GM23338 (cell line): Measurements from ENCODE around the gene MEGF9. TPM values are rescaled to one million over a fixed set of nuclear protein-coding genes. Genes with fewer than 3 reads are reported as not detected.

Experiments
- ATAC-seq: fragments of 200-7000 bp; cut with Tn5 transposase; 3 replicates; pipeline ENCODE4 v1.9.1; 2020
- DNase-seq: peaks from one replicate; pipeline ENCODE4 v3.0.0-alpha.2; 2015; ENCODE audit warnings: low spot score
- H2AFZ ChIP-seq: fragments of 200-600 bp; sonication (generic); 2 replicates; pipeline ENCODE4 v1.8.0; 2016; ENCODE audit warnings: antibody characterized with exemption, mild to moderate bottlenecking, moderate library complexity
- H3F3A ChIP-seq: fragments of 200-600 bp; sonication (generic); replicated peaks from 2 replicates; pipeline ENCODE4 v1.8.0; 2017; ENCODE audit warnings: antibody characterized with exemption, mixed run types, low read depth
- H3K27ac ChIP-seq: fragments of 200-600 bp; sonication (generic); 2 replicates; pipeline ENCODE4 v1.6.1; 2016; ENCODE audit warnings: low read depth
- H3K27me3 ChIP-seq: fragments of 200-600 bp; sonication (generic); 2 replicates; pipeline ENCODE4 v1.8.0; 2016; ENCODE audit warnings: mild to moderate bottlenecking, mixed run types, moderate library complexity; ENCODE audit not compliant: insufficient read depth
- H3K36me3 ChIP-seq: fragments of 200-600 bp; sonication (generic); 2 replicates; pipeline ENCODE4 v1.8.0; 2016; ENCODE audit warnings: mild to moderate bottlenecking; ENCODE audit not compliant: insufficient read depth
- H3K4me1 ChIP-seq: fragments of 200-600 bp; sonication (generic); 2 replicates; pipeline ENCODE4 v1.8.0; 2016; ENCODE audit warnings: mild to moderate bottlenecking, moderate library complexity; ENCODE audit not compliant: insufficient read depth
- H3K4me2 ChIP-seq: fragments of 200-600 bp; sonication (generic); 2 replicates; pipeline ENCODE4 v1.7.1; 2017; ENCODE audit warnings: mixed run types
- H3K4me3 ChIP-seq: fragments of 200-600 bp; sonication (generic); 2 replicates; pipeline ENCODE4 v1.6.1; 2016; ENCODE audit warnings: mixed run types
- H3K79me2 ChIP-seq: fragments of 200-600 bp; sonication (generic); replicated peaks from 2 replicates; pipeline ENCODE4 v1.8.0; 2017; ENCODE audit warnings: mild to moderate bottlenecking; ENCODE audit not compliant: insufficient read depth
- H3K9me2 ChIP-seq: fragments of 200-600 bp; sonication (generic); 2 replicates; pipeline ENCODE4 v1.8.0; 2017; ENCODE audit not compliant: insufficient read depth
- H4K20me1 ChIP-seq: fragments of 200-600 bp; sonication (generic); replicated peaks from 2 replicates; pipeline ENCODE4 v1.8.0; 2017; ENCODE audit warnings: mild to moderate bottlenecking; ENCODE audit not compliant: insufficient read depth
- H3K27ac Mint-ChIP-seq: 2 replicates; pipeline ENCODE4 v1.8.0; 2020; ENCODE audit warnings: inconsistent platforms, mild to moderate bottlenecking, moderate library complexity, mixed read lengths
- H3K27me3 Mint-ChIP-seq: 3 replicates; pipeline ENCODE4 v1.8.0; 2022; ENCODE audit warnings: low read depth, mild to moderate bottlenecking, moderate library complexity, mixed read lengths, inconsistent platforms; ENCODE audit not compliant: insufficient read depth, poor library complexity
- H3K36me3 Mint-ChIP-seq: 3 replicates; pipeline ENCODE4 v1.8.0; 2021; ENCODE audit warnings: low read depth, mild to moderate bottlenecking, inconsistent platforms, moderate library complexity, mixed read lengths
- H3K4me1 Mint-ChIP-seq: 3 replicates; pipeline ENCODE4 v1.8.0; 2020; ENCODE audit warnings: mild to moderate bottlenecking, inconsistent platforms, mixed read lengths
- H3K4me3 Mint-ChIP-seq: 3 replicates; pipeline ENCODE4 v1.8.0; 2021; ENCODE audit warnings: moderate library complexity, mild to moderate bottlenecking, inconsistent platforms, mixed read lengths
- H3K9me3 Mint-ChIP-seq: 3 replicates; pipeline ENCODE4 v1.8.0; 2020; ENCODE audit warnings: moderate library complexity, mild to moderate bottlenecking, inconsistent platforms, mixed read lengths
- CREB1 ChIP-seq: fragments of 250-450 bp; sonication (Bioruptor Pico); IDR thresholded peaks from 2 replicates; pipeline ENCODE4 v1.5.0; 2020; ENCODE audit warnings: low read depth, mild to moderate bottlenecking, moderate library complexity
- CTCF ChIP-seq, 2 experiments: fragments of 200-600 bp in 1 of 2; sonication (generic) in 1 of 2; conservative IDR thresholded peaks; 2 replicates each; pipeline versions ENCODE4 v1.5.1 to v1.6.1; 2016 to 2017; ENCODE audit warnings: antibody characterized with exemption in 2 of 2, low read depth in 2 of 2, mild to moderate bottlenecking in 2 of 2, moderate library complexity in 1 of 2
- ETS1 ChIP-seq: IDR thresholded peaks from 2 replicates; pipeline ENCODE4 v1.6.1; 2016; ENCODE audit warnings: antibody characterized with exemption
- EZH2 ChIP-seq: fragments of 200-600 bp; sonication (generic); IDR thresholded peaks from one replicate; pipeline ENCODE4 v1.8.0; 2017; ENCODE audit warnings: antibody characterized with exemption, mild to moderate bottlenecking, low read depth; ENCODE audit not compliant: unreplicated experiment
- EZH2phosphoT487 ChIP-seq: fragments of 200-600 bp; sonication (generic); IDR thresholded peaks from one replicate; pipeline ENCODE4 v1.8.1; 2018; ENCODE audit warnings: antibody characterized with exemption; ENCODE audit not compliant: unreplicated experiment
- POLR2AphosphoS5 ChIP-seq: IDR thresholded peaks from 2 replicates; pipeline ENCODE4 v1.6.1; 2016; ENCODE audit warnings: antibody characterized with exemption, low read depth
- REST ChIP-seq: IDR thresholded peaks from one replicate; pipeline ENCODE4 v1.6.1; 2018; ENCODE audit warnings: antibody characterized with exemption; ENCODE audit not compliant: unreplicated experiment
- STAT1 ChIP-seq: IDR thresholded peaks from one replicate; pipeline ENCODE4 v1.6.1; 2016; ENCODE audit warnings: antibody characterized with exemption; ENCODE audit not compliant: unreplicated experiment
- ZNF114 ChIP-seq: fragments of 250-450 bp; sonication (Bioruptor Pico); IDR thresholded peaks from 2 replicates; pipeline ENCODE4 v1.5.0; 2020; ENCODE audit warnings: mild to moderate bottlenecking, moderate library complexity
- ZNF331 ChIP-seq: fragments of 250-450 bp; sonication (Bioruptor Pico); IDR thresholded peaks from 2 replicates; pipeline ENCODE4 v1.5.0; 2020; ENCODE audit warnings: low read depth, mild to moderate bottlenecking, moderate library complexity
- ZNF462 ChIP-seq: fragments of 250-450 bp; sonication (Bioruptor Pico); IDR thresholded peaks from 2 replicates; pipeline ENCODE4 v1.5.0; 2020; ENCODE audit warnings: mild to moderate bottlenecking, moderate library complexity
- polyA plus RNA-seq: library from polyadenylated mRNA; unstranded; fragments of >200 nt; fragmentation: Nextera tagmentation; extraction: Ambion mirVana; gene quantifications from 2 replicates; pipeline ENCODE4 v1.2.1, GENCODE V29; 2016
- total RNA-seq: library from RNA; depleted of rRNA; stranded (reverse); fragments of >200 nt; shearing (Covaris generic); gene quantifications from 2 replicates; pipeline ENCODE4 v1.2.3, GENCODE V29; 2014

Gene MEGF9
- total and polyA plus RNA-seq, 2 experiments from 2014 or later: 0.87 to 1.6 TPM

GRCh38 chr9:120677965-120678364 lies 36.3 kb downstream of the MEGF9 start (continued):
- TF ChIP-seq CTCF (conservative IDR thresholded peaks at IDR 0.05; ENCODE audit: low read depth in 2 of 2) (no peak), ZNF331 (CRISPR knock-in tag) (no peak)

GRCh38 chr9:120676767-120677402 lies 37.4 kb downstream of the MEGF9 start:
- H3K36me3 ChIP-seq: no peaks in the 10 kb centered on the region
- ATAC-seq (no peak), DNase-seq (no peak)
- no peak overlapping the region for H3K4me3 ChIP-seq
- H3K27ac ChIP-seq: no peak overlapping the region
- H3K36me3 Mint-ChIP-seq: no peaks in the 10 kb centered on the region
- H3K9me2 ChIP-seq: no peaks in the 10 kb centered on the region
- H3K9me3 Mint-ChIP-seq: no peaks in the 10 kb centered on the region
- H2AFZ ChIP-seq: no peak overlapping the region
- no peaks in the 10 kb centered on the region for H3K27me3 Mint-ChIP-seq
- no peaks in the 10 kb centered on the region for H3K79me2 ChIP-seq
- H3K4me3 Mint-ChIP-seq: no peak overlapping the region
- no peaks in the 10 kb centered on the region; the same call in 1 of the 2 replicates for H4K20me1 ChIP-seq
- no peaks in the 10 kb centered on the region for H3K4me1 ChIP-seq
- no peak overlapping the region for H3K4me2 ChIP-seq
- no peak overlapping the region for H3K27ac Mint-ChIP-seq
- TF ChIP-seq ZNF331 (CRISPR knock-in tag) (no peak), CREB1 (CRISPR knock-in tag) (no peak), POLR2AphosphoS5 (no peak), ZNF462 (CRISPR knock-in tag) (no peak), REST (no peak), EZH2 (no peak), ZNF114 (CRISPR knock-in tag) (no peak), EZH2phosphoT487 (no peak), ETS1 (no peak), STAT1 (no peak)
- H3K27me3 ChIP-seq: no peaks in the 10 kb centered on the region
- no peaks in the 10 kb centered on the region for H3F3A ChIP-seq
- no peaks in the 10 kb centered on the region for H3K4me1 Mint-ChIP-seq
